Right lobe of liver (tissue), 4 donors: ENCODE results near the gene CRYBG1.

Source experiments
- CTCF ChIP-seq, 4 donors: fragments of 200-600 bp in 3 of 4; fragments of 450-650 bp in 1 of 4; IDR thresholded peaks; one replicate each; pipeline versions ENCODE4 v1.5.1 to v1.8.0; 2016 to 2022; ENCODE audit warnings: antibody characterized with exemption in 4 of 4, mild to moderate bottlenecking in 2 of 4
- POLR2A ChIP-seq: fragments of 450-650 bp; IDR thresholded peaks from one replicate; pipeline ENCODE4 v1.6.1; 2017; ENCODE audit warnings: antibody characterized with exemption, mild to moderate bottlenecking
- donor health status: DM: no; HTN: no; CAD: no.
- donor health status: DM: no; HTN: no; CAD: no.
- donor health status: DM: no; HTN: yes; CAD: no.

GRCh38 chr6:106381223-106381622, 20.7 kb downstream of the CRYBG1 start:
- TF ChIP-seq POLR2A (no peak), CTCF (IDR thresholded peaks at IDR 0.05) (no peak)
